ENCODE measurements around the gene VSTM4.

DNA sequence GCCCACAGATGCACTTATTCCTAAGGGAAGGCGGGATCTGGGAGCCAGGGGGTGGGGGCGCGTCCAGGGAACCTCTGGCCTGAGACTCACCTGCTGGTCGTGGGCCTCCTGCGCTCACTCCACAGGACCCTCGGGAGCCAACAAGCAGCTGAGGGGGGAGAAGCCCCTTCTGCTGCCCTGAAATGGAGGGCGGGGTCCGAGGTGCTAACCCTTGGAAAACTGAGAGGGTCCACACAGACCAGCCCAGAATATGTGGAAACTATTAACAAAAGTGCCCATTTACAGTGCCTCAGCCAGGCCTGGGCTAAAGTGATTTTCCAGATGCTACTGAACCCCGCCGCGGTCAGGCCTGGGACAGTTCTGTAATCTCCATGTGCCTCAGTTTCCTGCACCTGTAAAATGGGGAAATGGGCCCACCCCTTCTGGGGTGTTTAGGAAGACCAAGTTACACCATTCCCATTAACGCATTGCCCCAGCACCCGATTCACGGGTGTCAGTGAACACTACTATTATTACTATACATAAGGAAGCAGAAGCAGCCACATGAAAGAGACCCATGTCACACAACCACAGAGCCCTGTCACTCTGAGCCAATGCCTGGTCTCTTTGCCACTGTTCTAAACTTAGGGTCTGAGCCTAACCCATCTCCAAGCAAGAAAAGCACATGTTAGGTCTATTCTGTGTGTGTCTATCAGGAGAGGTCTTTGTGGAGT lies 630 bp upstream of the VSTM4 start:
- TF ChIP-seq, protein P1, sequence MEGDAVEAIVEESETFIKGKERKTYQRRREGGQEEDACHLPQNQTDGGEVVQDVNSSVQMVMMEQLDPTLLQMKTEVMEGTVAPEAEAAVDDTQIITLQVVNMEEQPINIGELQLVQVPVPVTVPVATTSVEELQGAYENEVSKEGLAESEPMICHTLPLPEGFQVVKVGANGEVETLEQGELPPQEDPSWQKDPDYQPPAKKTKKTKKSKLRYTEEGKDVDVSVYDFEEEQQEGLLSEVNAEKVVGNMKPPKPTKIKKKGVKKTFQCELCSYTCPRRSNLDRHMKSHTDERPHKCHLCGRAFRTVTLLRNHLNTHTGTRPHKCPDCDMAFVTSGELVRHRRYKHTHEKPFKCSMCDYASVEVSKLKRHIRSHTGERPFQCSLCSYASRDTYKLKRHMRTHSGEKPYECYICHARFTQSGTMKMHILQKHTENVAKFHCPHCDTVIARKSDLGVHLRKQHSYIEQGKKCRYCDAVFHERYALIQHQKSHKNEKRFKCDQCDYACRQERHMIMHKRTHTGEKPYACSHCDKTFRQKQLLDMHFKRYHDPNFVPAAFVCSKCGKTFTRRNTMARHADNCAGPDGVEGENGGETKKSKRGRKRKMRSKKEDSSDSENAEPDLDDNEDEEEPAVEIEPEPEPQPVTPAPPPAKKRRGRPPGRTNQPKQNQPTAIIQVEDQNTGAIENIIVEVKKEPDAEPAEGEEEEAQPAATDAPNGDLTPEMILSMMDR (IDR thresholded peaks at IDR 0.05; ENCODE audit: low read depth, low read length): no peak
- no peak for TF ChIP-seq POLR2A (IDR thresholded peaks at IDR 0.05; ENCODE audit: extremely low read depth, insufficient read length)
- TF ChIP-seq MYC (IDR thresholded peaks at IDR 0.05; ENCODE audit: low read depth, low read length): no peak

All from NB4 (cell line).